Muscle layer of colon (tissue), 2 donors: Measurements from ENCODE around the gene BORCS8.
"Not testable (repeated sequence)": the region's sequence is repeated elsewhere in the genome, so short reads cannot be mapped to it uniquely, and the experiment has no call there.

Experiments
- H3K27ac ChIP-seq: one replicate; pipeline ENCODE4 v1.7.0; 2013; ENCODE audit warnings: low read depth, mild to moderate bottlenecking, low read length, moderate library complexity
- H3K27me3 ChIP-seq, 2 donors: one replicate each; pipeline ENCODE4 v1.7.0; 2013; ENCODE audit warnings: low read length in 2 of 2, mild to moderate bottlenecking in 2 of 2; ENCODE audit not compliant: insufficient read depth in 2 of 2, control insufficient read depth in 1 of 2
- H3K36me3 ChIP-seq: one replicate; pipeline ENCODE4 v1.7.0; 2013; ENCODE audit warnings: mild to moderate bottlenecking, low read length; ENCODE audit not compliant: insufficient read depth
- H3K4me1 ChIP-seq: one replicate; pipeline ENCODE4 v1.7.0; 2013; ENCODE audit warnings: mild to moderate bottlenecking, low read length; ENCODE audit not compliant: insufficient read depth
- H3K4me3 ChIP-seq, 2 donors: one replicate each; pipeline ENCODE4 v1.7.0; 2013; ENCODE audit warnings: low read length in 2 of 2, low read depth in 1 of 2, mild to moderate bottlenecking in 1 of 2, moderate library complexity in 1 of 2
- H3K9ac ChIP-seq: one replicate; pipeline ENCODE4 v1.7.0; 2013; ENCODE audit warnings: low read length
- H3K9me3 ChIP-seq: one replicate; pipeline ENCODE4 v1.7.0; 2013; ENCODE audit warnings: mild to moderate bottlenecking, low read length
- donor health status: abdominal sarcoma.
- donor health status: Adenocarcinoma of cecum.

The BORCS8 gene

DNA sequence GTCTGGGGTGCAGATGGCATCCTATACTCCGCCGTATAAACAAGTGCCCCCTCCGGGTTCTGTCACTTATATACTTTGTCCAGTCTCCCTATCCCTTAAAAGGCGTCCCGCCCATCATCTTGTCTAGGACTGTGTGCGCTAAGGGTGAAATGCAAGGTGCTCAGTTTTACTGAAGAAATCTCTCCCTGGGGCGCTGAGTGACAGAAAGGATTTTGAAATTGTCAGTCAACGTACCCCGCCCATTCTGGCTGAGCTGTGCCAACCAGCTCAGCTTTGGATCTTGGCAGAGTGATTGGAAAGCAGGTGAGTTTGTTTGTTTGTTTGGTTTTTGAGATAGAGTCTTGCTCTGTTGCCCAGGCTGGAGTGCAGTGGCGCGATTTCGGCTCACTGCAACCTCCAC lies 49.6 kb downstream of the BORCS8 start:
- Histone ChIP-seq H3K4me3 (no peak overlapping the region), H3K27ac (no peak overlapping the region), H3K4me1 (peaks cover 3% of the 10 kb centered on the region), H3K9ac (no peak overlapping the region), H3K27me3 (no peaks in the 10 kb centered on the region), H3K9me3 (no peaks in the 10 kb centered on the region), H3K36me3 (peaks cover 8% of the 10 kb centered on the region)

DNA sequence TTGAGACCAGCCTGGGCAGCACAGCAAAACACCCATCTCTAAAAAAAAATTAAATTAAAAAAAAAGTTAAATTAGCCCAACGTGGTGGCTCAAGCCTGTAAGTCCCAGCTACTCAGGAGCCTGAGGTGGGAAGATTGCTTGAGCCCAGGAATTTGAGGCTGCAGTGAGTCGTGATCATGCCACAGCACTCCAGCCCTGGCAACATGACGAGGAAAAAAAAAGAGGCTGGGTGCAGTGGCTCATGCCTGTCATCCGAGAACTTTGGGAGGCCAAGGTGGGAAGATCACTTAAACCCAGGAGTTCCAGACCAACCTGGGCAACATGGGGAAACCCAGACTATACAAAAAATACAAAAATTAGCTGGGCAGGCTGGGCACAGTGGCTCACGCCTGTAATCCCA lies 51.5 kb downstream of the BORCS8 start:
- Histone ChIP-seq H3K27me3 (no peaks in the 10 kb centered on the region), H3K4me1 (peaks cover 8% of the 10 kb centered on the region), H3K9me3 (no peaks in the 10 kb centered on the region), H3K27ac (no peak overlapping the region), H3K36me3 (no peaks in the 10 kb centered on the region), H3K9ac (no peak overlapping the region), H3K4me3 (no peak overlapping the region)

DNA sequence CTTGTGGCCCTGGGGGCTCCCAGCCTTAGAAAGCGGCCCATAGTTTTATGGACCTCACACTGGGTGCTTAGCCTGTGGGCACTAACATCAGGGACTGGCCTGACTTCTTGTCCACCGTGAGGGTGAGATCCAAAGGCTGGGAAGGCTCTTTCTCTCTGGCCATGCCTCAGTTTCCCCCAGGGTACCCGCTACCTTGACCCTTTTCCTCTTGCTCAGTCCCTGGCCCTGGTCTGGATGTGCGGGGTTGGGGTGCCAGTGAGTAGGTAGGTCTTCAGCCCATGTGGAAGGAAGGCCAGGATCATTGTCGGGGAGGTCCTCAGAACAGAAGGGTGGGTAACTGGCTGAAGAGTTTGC lies 52.1 kb downstream of the BORCS8 start:
- H3K4me1 ChIP-seq, result peaks cover 11% of the 10 kb centered on the region
- no peaks in the 10 kb centered on the region for H3K36me3 ChIP-seq
- H3K9me3 ChIP-seq, result no peaks in the 10 kb centered on the region
- H3K9ac ChIP-seq, result no peak overlapping the region
- no peak overlapping the region for H3K27ac ChIP-seq
- H3K27me3 ChIP-seq, result no peaks in the 10 kb centered on the region
- no peak overlapping the region for H3K4me3 ChIP-seq

DNA sequence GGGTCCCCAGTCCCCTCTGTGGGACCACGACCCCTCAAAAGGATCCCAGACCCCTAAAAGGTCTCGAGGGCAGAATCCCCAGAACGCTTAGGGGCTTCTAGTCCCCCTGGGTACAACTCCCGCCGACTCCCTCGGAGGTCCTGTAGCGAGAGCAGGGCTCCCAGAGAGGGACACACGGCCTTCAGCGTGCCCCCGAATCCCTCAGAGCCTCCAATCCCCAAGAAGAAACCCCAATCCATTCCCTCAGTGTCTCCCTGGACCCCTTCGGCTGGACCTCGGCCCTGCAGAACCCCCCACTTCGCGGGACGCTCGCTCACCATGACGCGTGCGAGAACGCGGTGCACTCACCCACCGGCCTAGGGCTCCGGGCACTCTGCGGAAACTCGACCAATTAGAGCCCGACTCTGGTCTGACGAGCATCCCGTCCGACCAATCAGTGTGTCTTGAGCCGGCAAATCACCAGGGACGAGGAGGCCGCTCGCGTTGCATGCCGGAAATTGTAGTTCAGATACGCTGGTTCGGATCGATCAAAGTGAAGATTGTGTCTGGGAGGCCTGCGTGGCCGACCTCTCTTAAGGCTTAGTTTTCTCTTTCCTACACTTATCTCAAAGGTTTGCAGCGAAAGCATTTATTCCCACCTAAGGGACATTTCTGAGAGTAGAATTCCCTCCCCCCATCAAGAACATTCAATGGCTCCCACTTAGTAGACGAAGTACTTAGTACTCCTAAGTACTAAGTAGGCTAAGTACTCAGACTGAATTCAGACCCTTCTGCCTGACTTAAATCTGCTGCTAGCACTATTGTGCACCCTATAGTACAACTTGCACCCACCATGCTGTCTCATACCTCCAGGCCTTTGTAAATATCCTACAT lies 53.6 kb downstream of the BORCS8 start, which contains the start of gene TMEM161A:
Gene TMEM161A (minus strand): TSS at position 370 of the 873 bp plus-strand sequence. CDS start 50 bp downstream, at position 320.
- Histone ChIP-seq H3K27ac (peak within 1 kb of the TSS; percentile 84), H3K9me3 (no peaks in the 10 kb centered on the region), H3K27me3 (no peaks in the 10 kb centered on the region), H3K9ac (peak within 1 kb of the TSS; percentile 99), H3K36me3 (no peaks in the 10 kb centered on the region), H3K4me1 (peaks cover 14% of the 10 kb centered on the region), H3K4me3 (peak within 1 kb of the TSS; percentile 73 to 96)

DNA sequence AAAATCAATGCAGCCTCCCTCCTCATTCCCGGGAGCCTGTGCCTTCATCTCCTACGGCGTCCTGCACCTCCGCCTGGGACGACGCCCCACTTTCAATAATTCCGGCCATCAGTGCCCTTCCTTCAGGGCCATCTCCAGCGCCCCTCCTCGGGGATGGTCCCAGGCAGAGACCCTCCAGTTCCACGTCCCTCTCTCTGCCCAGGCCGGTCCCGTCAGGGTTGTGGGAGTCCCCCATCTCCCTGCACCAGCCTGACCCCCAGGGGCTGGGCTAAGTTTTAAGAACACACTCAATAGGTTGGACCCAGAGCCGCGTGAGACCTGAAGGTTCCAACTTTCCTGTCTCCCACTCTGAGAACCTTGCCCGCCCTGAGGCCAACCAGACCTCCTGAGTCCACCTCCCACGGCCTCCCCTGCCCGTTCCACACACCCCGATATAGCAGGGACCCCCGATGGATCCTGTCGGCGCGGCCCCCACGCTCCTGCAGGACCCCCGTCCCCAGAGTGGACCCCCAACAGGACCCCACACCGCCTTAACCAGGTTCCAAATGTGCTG lies 54.3 kb downstream of the BORCS8 start:
- peak overlapping the region; percentile 73 to 96 for H3K4me3 ChIP-seq
- no peaks in the 10 kb centered on the region for H3K36me3 ChIP-seq
- H3K9ac ChIP-seq, result peak overlapping the region; percentile 99
- peaks cover 14% of the 10 kb centered on the region for H3K4me1 ChIP-seq
- H3K9me3 ChIP-seq, result peaks cover under 1% of the 10 kb centered on the region
- no peaks in the 10 kb centered on the region for H3K27me3 ChIP-seq
- H3K27ac ChIP-seq, result peak overlapping the region; percentile 84

DNA sequence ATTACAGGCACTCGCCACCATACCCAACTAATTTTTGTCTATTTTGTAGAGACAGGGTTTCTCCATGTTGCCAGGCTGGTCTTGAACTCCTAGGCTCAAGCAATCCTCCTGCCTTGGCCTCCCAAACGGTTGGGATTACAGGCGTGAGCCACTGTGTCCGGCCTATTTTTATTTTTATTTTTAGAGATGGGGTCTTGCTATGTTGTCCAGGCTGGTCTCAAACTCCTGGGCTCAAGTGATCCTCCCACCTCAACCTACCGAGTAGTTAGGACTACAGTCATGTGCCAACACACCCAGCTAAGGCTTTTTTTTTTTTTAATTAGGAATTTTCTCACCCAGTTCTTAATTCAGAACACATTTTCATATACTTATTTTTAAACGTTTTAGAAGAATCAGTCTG lies 56.2 kb downstream of the BORCS8 start:
- H3K9me3 ChIP-seq, H3K27me3 ChIP-seq: not testable (repeated sequence)
- H3K4me1 ChIP-seq, result peaks cover 14% of the 10 kb centered on the region

DNA sequence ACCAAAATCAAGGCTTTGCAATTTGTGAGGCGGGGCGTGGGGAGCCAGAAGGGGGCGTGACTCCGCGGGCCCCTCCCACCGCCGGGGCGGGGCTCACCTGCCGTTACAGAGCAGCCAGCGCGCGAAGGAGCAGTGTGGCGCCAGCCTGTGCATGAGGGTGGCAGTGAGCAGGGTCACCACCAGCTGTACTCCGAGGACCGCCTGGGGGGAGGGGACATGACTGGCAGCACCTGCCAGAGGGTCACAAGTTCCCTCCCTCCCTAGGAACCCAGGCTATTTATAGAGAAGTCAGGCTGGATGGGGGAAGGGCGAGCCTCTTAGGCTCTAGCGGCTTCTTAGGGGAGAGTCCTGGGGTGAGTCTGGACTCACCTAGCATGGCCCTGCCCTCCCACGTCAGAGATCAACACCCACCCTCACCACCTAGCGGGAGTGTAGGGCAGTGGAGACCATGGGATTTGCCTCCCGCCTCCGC lies 57.2 kb downstream of the BORCS8 start:
- H3K36me3 ChIP-seq, result peaks cover 7% of the 10 kb centered on the region
- no peak overlapping the region for H3K9ac ChIP-seq
- no peak overlapping the region for H3K27ac ChIP-seq
- peaks cover 14% of the 10 kb centered on the region for H3K4me1 ChIP-seq
- peaks cover 8% of the 10 kb centered on the region for H3K9me3 ChIP-seq
- no peak overlapping the region for H3K4me3 ChIP-seq
- no peaks in the 10 kb centered on the region for H3K27me3 ChIP-seq

More for the DNA sequence above, 56.2 kb downstream of the BORCS8 start:
- not testable (repeated sequence) for H3K27ac ChIP-seq, H3K9ac ChIP-seq, H3K4me3 ChIP-seq, H3K36me3 ChIP-seq

DNA sequence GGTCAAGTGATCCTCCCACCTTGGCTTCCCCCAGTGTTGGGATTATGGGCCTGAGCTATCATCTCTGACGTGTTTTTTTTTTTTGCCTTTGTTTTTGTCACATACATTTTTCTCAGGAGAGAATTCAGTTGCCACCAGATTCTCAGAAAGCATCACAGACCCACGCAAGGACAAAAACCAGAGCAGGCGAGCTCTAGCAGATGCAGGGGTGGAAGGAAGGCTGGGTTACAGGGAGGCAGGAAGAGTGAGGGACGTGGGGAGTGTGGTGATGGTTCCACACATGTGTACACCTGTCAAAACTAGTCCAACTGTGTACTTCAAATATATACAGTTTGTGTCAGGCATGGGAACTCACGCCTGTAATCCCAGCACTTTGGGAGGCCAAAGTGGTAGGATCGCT lies 58.0 kb downstream of the BORCS8 start:
- peaks cover 8% of the 10 kb centered on the region for H3K9me3 ChIP-seq
- no peak overlapping the region for H3K4me3 ChIP-seq
- H3K4me1 ChIP-seq, result peaks cover 14% of the 10 kb centered on the region
- no peaks in the 10 kb centered on the region for H3K27me3 ChIP-seq
- no peak overlapping the region for H3K27ac ChIP-seq
- H3K36me3 ChIP-seq, result peaks cover 7% of the 10 kb centered on the region
- H3K9ac ChIP-seq, result no peak overlapping the region

DNA sequence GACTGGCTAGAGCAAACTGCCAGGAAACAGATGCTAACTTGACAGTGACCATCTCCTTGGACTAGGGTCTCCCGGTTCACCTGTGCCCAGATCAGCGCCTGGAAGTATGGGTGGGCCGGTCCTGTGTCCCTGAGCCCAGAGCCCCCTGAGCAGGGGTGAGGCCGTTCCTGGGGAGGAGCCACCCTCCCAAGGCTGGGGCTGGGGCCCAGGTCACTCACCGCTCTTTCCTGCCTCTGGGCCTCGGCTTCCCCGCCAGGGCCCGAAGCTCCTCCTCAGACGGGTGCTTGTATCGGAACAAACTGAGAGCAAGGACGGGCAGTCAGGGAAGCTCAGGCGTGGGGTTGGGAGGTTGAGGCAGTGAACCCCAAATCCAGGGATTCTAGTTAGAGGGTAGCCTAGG lies 59.0 kb downstream of the BORCS8 start:
- no peak overlapping the region for H3K27ac ChIP-seq
- H3K9ac ChIP-seq, result no peak overlapping the region
- peaks cover 7% of the 10 kb centered on the region for H3K36me3 ChIP-seq
- H3K4me3 ChIP-seq, result no peak overlapping the region
- peaks cover 14% of the 10 kb centered on the region for H3K4me1 ChIP-seq
- no peaks in the 10 kb centered on the region for H3K27me3 ChIP-seq
- peaks cover 8% of the 10 kb centered on the region for H3K9me3 ChIP-seq

DNA sequence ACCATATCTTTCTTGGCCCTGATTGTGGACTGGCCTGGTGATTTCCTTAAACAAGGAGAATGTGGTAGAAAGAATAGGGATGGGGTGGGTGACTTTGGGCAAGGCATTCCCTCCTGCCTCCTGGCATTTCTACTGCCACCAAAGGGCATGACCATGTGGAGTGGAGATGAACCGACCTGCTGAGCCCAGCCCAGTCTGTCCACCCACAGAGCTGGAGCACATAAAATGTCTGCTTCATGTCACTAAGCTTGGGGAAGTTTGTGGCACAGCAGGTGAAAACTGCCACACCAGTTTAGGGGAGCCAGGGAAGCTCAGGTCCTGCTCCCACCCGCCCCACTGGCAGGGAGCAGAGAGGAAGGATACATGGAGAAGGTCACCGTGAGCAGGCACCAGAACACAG lies 60.0 kb downstream of the BORCS8 start:
- H3K4me1 ChIP-seq, result peaks cover 7% of the 10 kb centered on the region
- no peak overlapping the region for H3K9ac ChIP-seq
- H3K4me3 ChIP-seq, result no peak overlapping the region
- H3K27ac ChIP-seq, result no peak overlapping the region
- H3K9me3 ChIP-seq, result peaks cover 8% of the 10 kb centered on the region
- H3K27me3 ChIP-seq, result no peaks in the 10 kb centered on the region
- H3K36me3 ChIP-seq, result peaks cover 7% of the 10 kb centered on the region
